ENCODE results near the gene MYO1D. TPM values are rescaled to one million over a fixed set of nuclear protein-coding genes. Genes with fewer than 3 reads are reported as not detected.

MYO1D gene
- total and polyA plus RNA-seq, 4 donors, result 4.5 to 22.9 (median 13.3) TPM

- H3K27me3 ChIP-seq (ENCODE audit: control insufficient read depth in 4 of 4, insufficient read depth in 4 of 4, low read length in 3 of 4), result no peaks in the 10 kb centered on the region
- H3K4me1 ChIP-seq (ENCODE audit: control insufficient read depth in 4 of 4, insufficient read depth in 4 of 4, low read length in 3 of 4), result peaks cover 2 to 15% (median 3%) of the 10 kb centered on the region in 4 donors
- H3K9me3 ChIP-seq (ENCODE audit: control insufficient read depth in 4 of 4, low read length in 3 of 4), result no peaks in the 10 kb centered on the region
- no peak for DNase-seq (ENCODE audit: low spot score)
- no peak overlapping the region for H3K4me3 ChIP-seq (ENCODE audit: low read depth in 1 of 3, low read length in 3 of 3)
- 95% methylated on average over 5 of the region's 7 CpGs for WGBS
- no peak for TF ChIP-seq NR2F2 (IDR thresholded peaks at IDR 0.05)
- TF ChIP-seq MAX (IDR thresholded peaks at IDR 0.05), result no peak
- H3K36me3 ChIP-seq (ENCODE audit: control insufficient read depth in 4 of 4, insufficient read depth in 3 of 4, low read depth in 1 of 4, low read length in 3 of 4), result no peaks in the 10 kb centered on the region
- no peak overlapping the region for H3K27ac ChIP-seq (ENCODE audit: low read depth in 1 of 2, low read length in 2 of 2)
- no peak overlapping the region for H3K9ac ChIP-seq (ENCODE audit: low read depth in 1 of 2, low read length in 2 of 2)
Observed at GRCh38 chr17:32517982-32518381, 358.9 kb downstream of the MYO1D start.

- Histone ChIP-seq H3K9ac (ENCODE audit: low read depth in 1 of 2, low read length in 2 of 2) (no peak overlapping the region), H3K27ac (ENCODE audit: low read depth in 1 of 2, low read length in 2 of 2) (no peak overlapping the region), H3K27me3 (ENCODE audit: control insufficient read depth in 4 of 4, insufficient read depth in 4 of 4, low read length in 3 of 4) (no peaks in the 10 kb centered on the region), H3K4me3 (ENCODE audit: low read depth in 1 of 3, low read length in 3 of 3) (no peak overlapping the region), H3K36me3 (ENCODE audit: control insufficient read depth in 4 of 4, insufficient read depth in 3 of 4, low read depth in 1 of 4, low read length in 3 of 4) (no peaks in the 10 kb centered on the region), H3K9me3 (ENCODE audit: control insufficient read depth in 4 of 4, low read length in 3 of 4) (no peaks in the 10 kb centered on the region), H3K4me1 (ENCODE audit: control insufficient read depth in 4 of 4, insufficient read depth in 4 of 4, low read length in 3 of 4) (peaks cover 2 to 15% (median 3%) of the 10 kb centered on the region in 4 donors)
- DNase-seq (ENCODE audit: low spot score), result no peak
- WGBS, result 86% methylated on average over 12 of the region's 12 CpGs
- TF ChIP-seq GABPA (IDR thresholded peaks at IDR 0.05 in 1 of 2, conservative IDR thresholded peaks at IDR 0.05 in 1 of 2) (no peak), YY1 (IDR thresholded peaks at IDR 0.05) (no peak), RXRA (IDR thresholded peaks at IDR 0.05) (no peak), EGR1 (IDR thresholded peaks at IDR 0.05; ENCODE audit: low read depth in 2 of 2) (no peak), HNF4G (IDR thresholded peaks at IDR 0.05) (no peak), RAD21 (IDR thresholded peaks at IDR 0.05) (no peak), ATF3 (IDR thresholded peaks at IDR 0.05) (no peak), HNF4A (conservative IDR thresholded peaks at IDR 0.05) (no peak), JUND (IDR thresholded peaks at IDR 0.05) (no peak), CTCF (IDR thresholded peaks at IDR 0.05; ENCODE audit: low read depth, low read length, missing input control) (no peak), TAF1 (conservative IDR thresholded peaks at IDR 0.05) (no peak), NR2F2 (IDR thresholded peaks at IDR 0.05) (no peak), FOXA2 (IDR thresholded peaks at IDR 0.05) (no peak), MAX (IDR thresholded peaks at IDR 0.05) (no peak), REST (IDR thresholded peaks at IDR 0.05) (no peak), ZBTB33 (IDR thresholded peaks at IDR 0.05) (no peak)
Observed at GRCh38 chr17:32516940-32517701, 359.8 kb downstream of the MYO1D start.

Data from liver (tissue), 9 donors.